Smooth muscle cell (in vitro differentiated cells): Measurements from ENCODE around the gene SLC36A1. TPM values are rescaled to one million over a fixed set of nuclear protein-coding genes. Genes with fewer than 3 reads are reported as not detected.

Source experiments
- DNase-seq: peaks from one replicate; lab custom pipeline; 2025; ENCODE audit not compliant: unreplicated experiment; lab: John Stamatoyannopoulos, UW
- H2AFZ ChIP-seq: fragments of 200-600 bp; sonication (generic); 2 replicates; pipeline ENCODE4 v1.6.0; 2016; ENCODE audit warnings: antibody characterized with exemption, low read depth, mild to moderate bottlenecking
- H3F3A ChIP-seq: fragments of 200-600 bp; sonication (generic); 2 replicates; pipeline ENCODE4 v1.6.0; 2017; ENCODE audit warnings: antibody characterized with exemption, low read depth
- H3K27ac ChIP-seq: fragments of 200-600 bp; sonication (generic); 2 replicates; pipeline ENCODE4 v1.5.1; 2016; ENCODE audit warnings: low read depth, mild to moderate bottlenecking
- H3K27me3 ChIP-seq: fragments of 200-600 bp; sonication (generic); 2 replicates; pipeline ENCODE4 v1.6.1; 2016; ENCODE audit warnings: low read depth, mild to moderate bottlenecking
- H3K36me3 ChIP-seq: fragments of 200-600 bp; sonication (generic); 2 replicates; pipeline ENCODE4 v1.5.1; 2016; ENCODE audit warnings: low read depth
- H3K4me1 ChIP-seq: fragments of 200-600 bp; sonication (generic); 2 replicates; pipeline ENCODE4 v1.5.1; 2016; ENCODE audit warnings: low read depth
- H3K4me2 ChIP-seq: fragments of 200-600 bp; sonication (generic); 2 replicates; pipeline ENCODE4 v1.6.0; 2016; ENCODE audit warnings: mild to moderate bottlenecking
- H3K4me3 ChIP-seq: fragments of 200-600 bp; sonication (generic); 2 replicates; pipeline ENCODE4 v1.5.1; 2016; ENCODE audit warnings: mild to moderate bottlenecking
- H3K79me2 ChIP-seq: fragments of 200-600 bp; sonication (generic); 2 replicates; pipeline ENCODE4 v1.6.0; 2016; ENCODE audit warnings: low read depth, mild to moderate bottlenecking
- H3K9ac ChIP-seq: fragments of 200-600 bp; sonication (generic); 2 replicates; pipeline ENCODE4 v1.6.0; 2016; ENCODE audit warnings: low read depth
- H3K9me3 ChIP-seq: fragments of 200-600 bp; sonication (generic); replicated peaks from 2 replicates; pipeline ENCODE4 v1.5.1; 2016; ENCODE audit warnings: low read depth
- H4K20me1 ChIP-seq: fragments of 200-600 bp; sonication (generic); 2 replicates; pipeline ENCODE4 v1.6.0; 2016; ENCODE audit warnings: low read depth
- WGBS: methylation state at CpG from one replicate; pipeline ENCODE4 v1.1.7; 2016; ENCODE audit warnings: low lambda C conversion rate; 5-methylcytosine and 5-hydroxymethylcytosine counted together
- polyA plus RNA-seq: library from polyadenylated mRNA; unstranded; fragments of >200 nt; fragmentation: Nextera tagmentation; extraction: Ambion mirVana; gene quantifications from 2 replicates; pipeline ENCODE4 v1.2.1, GENCODE V29; 2016
- total RNA-seq: library from RNA; depleted of rRNA; stranded (reverse); fragments of >200 nt; gene quantifications from 2 replicates; pipeline ENCODE4 v1.2.3, GENCODE V29; 2014
- TF ChIP-seq, protein P1 (sequence below): fragments of 200-600 bp; sonication (generic); IDR thresholded peaks from 2 replicates; pipeline ENCODE4 v1.5.1; 2017; ENCODE audit warnings: borderline replicate concordance, mild to moderate bottlenecking, antibody characterized with exemption; ENCODE audit not compliant: insufficient read depth, poor library complexity, severe bottlenecking

SLC36A1 gene
- total and polyA plus RNA-seq, 2 experiments from 2014 or later = 6.9 to 8.8 TPM

- H3F3A ChIP-seq = no peaks in the 10 kb centered on the region
- DNase-seq = no peak
- TF ChIP-seq, protein P1, sequence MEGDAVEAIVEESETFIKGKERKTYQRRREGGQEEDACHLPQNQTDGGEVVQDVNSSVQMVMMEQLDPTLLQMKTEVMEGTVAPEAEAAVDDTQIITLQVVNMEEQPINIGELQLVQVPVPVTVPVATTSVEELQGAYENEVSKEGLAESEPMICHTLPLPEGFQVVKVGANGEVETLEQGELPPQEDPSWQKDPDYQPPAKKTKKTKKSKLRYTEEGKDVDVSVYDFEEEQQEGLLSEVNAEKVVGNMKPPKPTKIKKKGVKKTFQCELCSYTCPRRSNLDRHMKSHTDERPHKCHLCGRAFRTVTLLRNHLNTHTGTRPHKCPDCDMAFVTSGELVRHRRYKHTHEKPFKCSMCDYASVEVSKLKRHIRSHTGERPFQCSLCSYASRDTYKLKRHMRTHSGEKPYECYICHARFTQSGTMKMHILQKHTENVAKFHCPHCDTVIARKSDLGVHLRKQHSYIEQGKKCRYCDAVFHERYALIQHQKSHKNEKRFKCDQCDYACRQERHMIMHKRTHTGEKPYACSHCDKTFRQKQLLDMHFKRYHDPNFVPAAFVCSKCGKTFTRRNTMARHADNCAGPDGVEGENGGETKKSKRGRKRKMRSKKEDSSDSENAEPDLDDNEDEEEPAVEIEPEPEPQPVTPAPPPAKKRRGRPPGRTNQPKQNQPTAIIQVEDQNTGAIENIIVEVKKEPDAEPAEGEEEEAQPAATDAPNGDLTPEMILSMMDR = no peak
These were observed 16.7 kb upstream of the SLC36A1 start for GRCh38 chr5:151430731-151431130.

GRCh38 chr5:151431666-151432065 is 15.7 kb upstream of the SLC36A1 start:
- no peak overlapping the region for H3K9ac ChIP-seq
- H3F3A ChIP-seq = no peaks in the 10 kb centered on the region
- 82% methylated on average over 6 of the region's 6 CpGs for WGBS
- H3K4me2 ChIP-seq = no peak overlapping the region
- DNase-seq = no peak
- H3K27me3 ChIP-seq = no peaks in the 10 kb centered on the region
- H3K27ac ChIP-seq = no peak overlapping the region
- H3K79me2 ChIP-seq = no peaks in the 10 kb centered on the region
- H3K4me3 ChIP-seq = no peak overlapping the region
- TF ChIP-seq, protein P1 = no peak
- no peaks in the 10 kb centered on the region for H4K20me1 ChIP-seq
- no peaks in the 10 kb centered on the region for H3K36me3 ChIP-seq
- no peak overlapping the region for H2AFZ ChIP-seq
- no peaks in the 10 kb centered on the region for H3K4me1 ChIP-seq
- H3K9me3 ChIP-seq = no peaks in the 10 kb centered on the region

More at GRCh38 chr5:151430731-151431130, 16.7 kb upstream of the SLC36A1 start:
- H3K4me2 ChIP-seq = no peak overlapping the region
- H2AFZ ChIP-seq = no peak overlapping the region
- no peak overlapping the region for H3K27ac ChIP-seq
- no peaks in the 10 kb centered on the region for H3K36me3 ChIP-seq
- H3K4me1 ChIP-seq = no peaks in the 10 kb centered on the region
- H3K27me3 ChIP-seq = no peaks in the 10 kb centered on the region
- 97% methylated on average over 1 of the region's 1 CpG for WGBS
- no peaks in the 10 kb centered on the region for H3K9me3 ChIP-seq
- no peak overlapping the region for H3K4me3 ChIP-seq
- no peak overlapping the region for H3K9ac ChIP-seq
- H3K79me2 ChIP-seq = no peaks in the 10 kb centered on the region
- no peaks in the 10 kb centered on the region for H4K20me1 ChIP-seq

DNA sequence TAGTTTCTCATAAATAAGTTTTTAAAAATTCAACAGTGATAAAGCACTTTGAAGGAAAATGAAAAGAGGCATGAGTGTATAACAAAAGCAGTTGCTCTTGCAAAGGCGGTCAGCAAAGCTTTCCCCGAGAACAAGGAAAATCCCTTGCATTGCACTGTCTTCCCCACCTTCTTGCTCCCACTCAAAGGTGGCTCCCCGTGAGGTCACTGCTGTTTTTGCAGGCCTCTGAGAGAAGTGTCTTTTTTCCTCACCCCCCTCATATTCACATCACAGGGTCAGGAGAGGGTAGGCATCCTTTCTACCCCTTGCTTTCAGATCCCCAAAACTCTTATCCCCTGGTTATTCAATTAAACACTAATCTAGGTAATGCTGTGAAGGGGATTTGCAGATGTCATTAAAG is 15.2 kb upstream of the SLC36A1 start:
- Histone ChIP-seq H4K20me1 (no peaks in the 10 kb centered on the region), H3K79me2 (no peaks in the 10 kb centered on the region), H3F3A (no peaks in the 10 kb centered on the region), H3K9me3 (no peaks in the 10 kb centered on the region), H3K4me1 (no peaks in the 10 kb centered on the region), H3K36me3 (no peaks in the 10 kb centered on the region), H3K9ac (no peak overlapping the region), H3K4me2 (no peak overlapping the region), H3K4me3 (no peak overlapping the region), H3K27me3 (no peaks in the 10 kb centered on the region), H2AFZ (no peak overlapping the region), H3K27ac (no peak overlapping the region)
- TF ChIP-seq, protein P1 = no peak
- no peak for DNase-seq
- WGBS = 90% methylated on average over 3 of the region's 3 CpGs

DNA sequence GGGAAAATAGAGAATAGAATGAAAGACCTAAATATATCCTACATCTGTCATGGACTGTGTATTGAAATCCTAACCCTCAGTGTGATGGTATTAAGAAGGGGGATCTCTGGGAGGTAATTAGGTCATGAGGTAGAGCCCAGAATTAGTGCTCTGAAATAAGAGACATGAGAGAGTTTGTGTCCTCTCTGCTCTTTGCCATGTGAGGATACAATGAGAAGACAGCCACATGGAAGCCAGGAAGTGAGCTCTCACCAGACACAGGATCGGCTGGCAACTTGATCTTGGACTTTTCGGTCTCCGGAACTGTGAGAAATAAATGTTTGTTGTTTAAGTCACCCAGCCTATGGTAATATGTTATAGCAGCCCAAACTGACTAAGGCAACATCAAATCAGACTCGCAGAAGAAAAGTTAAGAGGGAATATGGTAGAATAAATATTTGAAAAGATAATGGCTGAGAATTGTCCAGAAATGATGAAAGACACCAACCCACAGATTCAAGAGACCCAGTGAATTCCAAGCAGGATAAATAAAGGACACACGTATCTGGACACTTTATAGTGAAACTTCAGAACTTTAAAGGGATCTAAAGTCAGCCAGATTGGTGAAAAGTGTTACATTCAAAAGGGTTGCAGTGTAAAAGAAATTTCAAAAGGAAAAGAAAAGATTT is 12.7 kb upstream of the SLC36A1 start:
- 94% methylated on average over 5 of the region's 5 CpGs for WGBS

More for the DNA sequence above, 12.7 kb upstream of the SLC36A1 start:
- H4K20me1 ChIP-seq = no peaks in the 10 kb centered on the region
- no peak overlapping the region for H3K9ac ChIP-seq
- no peaks in the 10 kb centered on the region for H3K27me3 ChIP-seq
- no peak overlapping the region for H3K27ac ChIP-seq
- H3F3A ChIP-seq = no peaks in the 10 kb centered on the region
- H3K4me2 ChIP-seq = no peak overlapping the region
- TF ChIP-seq, protein P1 = no peak
- H3K79me2 ChIP-seq = no peaks in the 10 kb centered on the region
- H3K4me3 ChIP-seq = no peak overlapping the region
- no peaks in the 10 kb centered on the region for H3K36me3 ChIP-seq
- no peaks in the 10 kb centered on the region for H3K9me3 ChIP-seq
- H2AFZ ChIP-seq = no peak overlapping the region
- no peak for DNase-seq
- no peaks in the 10 kb centered on the region for H3K4me1 ChIP-seq
